A172 (cell line): ENCODE data around the gene LRFN3. TPM values are rescaled to one million over a fixed set of nuclear protein-coding genes. Genes with fewer than 3 reads are reported as not detected.

Source experiments
- total RNA-seq: library from RNA; depleted of rRNA; stranded (reverse); fragments of >200 nt; shearing (Covaris generic); gene quantifications from 2 replicates; pipeline ENCODE4 v1.2.3, GENCODE V29; 2014; rRNA removed

LRFN3 gene
- total RNA-seq, 1 experiment from 2014 or later = 4.6 TPM

Other genes with a start within 250 kb of the LRFN3 start
- not detected in 2 replicates for gene ZBTB32, start 231.8 kb upstream of the LRFN3 start, total RNA-seq
- gene KMT2B, start 218.4 kb upstream of the LRFN3 start, total RNA-seq = 8.0 and 9.6 TPM in 2 replicates
- gene IGFLR1, start 193.9 kb upstream of the LRFN3 start, total RNA-seq = 5.3 and 22.0 TPM in 2 replicates
- 6.9 and 18.0 TPM in 2 replicates for gene U2AF1L4, start 191.0 kb upstream of the LRFN3 start, total RNA-seq
- 37.1 and 40.9 TPM in 2 replicates for gene PSENEN, start 190.7 kb upstream of the LRFN3 start, total RNA-seq
- gene LIN37, start 187.8 kb upstream of the LRFN3 start, total RNA-seq = 13.8 and 16.4 TPM in 2 replicates
- 0.07 and 0.72 TPM in 2 replicates for gene HSPB6, start 179.3 kb upstream of the LRFN3 start, total RNA-seq
- 5.7 and 7.0 TPM in 2 replicates for gene PROSER3, start 178.2 kb upstream of the LRFN3 start, total RNA-seq
- gene ARHGAP33, start 160.8 kb upstream of the LRFN3 start, total RNA-seq = 2.8 and 7.8 TPM in 2 replicates
- not detected in 2 replicates for gene PRODH2, start 123.5 kb upstream of the LRFN3 start, total RNA-seq
- gene NPHS1, start 83.9 kb upstream of the LRFN3 start, total RNA-seq = not detected in 2 replicates
- gene KIRREL2, start 79.5 kb upstream of the LRFN3 start, total RNA-seq = 0.62 and 0.83 TPM in 2 replicates
- 39.8 and 52.5 TPM in 2 replicates for gene APLP1, start 67.8 kb upstream of the LRFN3 start, total RNA-seq
- gene NFKBID, start 35.8 kb upstream of the LRFN3 start, total RNA-seq = 1.7 and 2.3 TPM in 2 replicates
- gene HCST, start 33.8 kb upstream of the LRFN3 start, total RNA-seq = 0.69 TPM in 1 of 2 replicates, not detected in the other
- not detected in 2 replicates for gene TYROBP, start 28.1 kb upstream of the LRFN3 start, total RNA-seq
- gene SDHAF1, start 58.8 kb downstream of the LRFN3 start, total RNA-seq = 20.4 and 24.6 TPM in 2 replicates
- 0.12 and 0.29 TPM in 2 replicates for gene SYNE4, start 72.4 kb downstream of the LRFN3 start, total RNA-seq
- 38.3 and 43.4 TPM in 2 replicates for gene ALKBH6, start 77.8 kb downstream of the LRFN3 start, total RNA-seq
- gene CLIP3, start 96.5 kb downstream of the LRFN3 start, total RNA-seq = 5.7 and 6.7 TPM in 2 replicates
- gene THAP8, start 117.9 kb downstream of the LRFN3 start, total RNA-seq = 7.3 and 13.6 TPM in 2 replicates
- 19.5 and 24.5 TPM in 2 replicates for gene WDR62, start 118.5 kb downstream of the LRFN3 start, total RNA-seq
- not detected in 2 replicates for gene OVOL3, start 174.8 kb downstream of the LRFN3 start, total RNA-seq
- 64.9 and 132 TPM in 2 replicates for gene POLR2I, start 178.5 kb downstream of the LRFN3 start, total RNA-seq
- gene TBCB, start 179.1 kb downstream of the LRFN3 start, total RNA-seq = 334 and 417 TPM in 2 replicates
- gene CAPNS1, start 203.7 kb downstream of the LRFN3 start, total RNA-seq = 416 and 483 TPM in 2 replicates
- gene COX7A1, start 216.1 kb downstream of the LRFN3 start, total RNA-seq = not detected in 2 replicates